IPS-18c (cell line): ENCODE results near the gene NOTCH2NLA.
A peak's percentile ranks its signal among the peaks of the same experiment; 100 is the strongest.
"Not testable (repeated sequence)": the region's sequence is repeated elsewhere in the genome, so short reads cannot be mapped to it uniquely, and the experiment has no call there.

Source experiments
- H3K4me3 ChIP-seq: 2 replicates; pipeline ENCODE4 v1.7.0; 2013; ENCODE audit warnings: low read depth, mild to moderate bottlenecking, low read length, moderate library complexity; ENCODE audit not compliant: insufficient read depth
- H3K9me3 ChIP-seq: one replicate; pipeline ENCODE4 v1.6.1; 2013; ENCODE audit warnings: mild to moderate bottlenecking, low read length, moderate library complexity; ENCODE audit not compliant: control insufficient read depth, insufficient read depth

The NOTCH2NLA gene

DNA sequence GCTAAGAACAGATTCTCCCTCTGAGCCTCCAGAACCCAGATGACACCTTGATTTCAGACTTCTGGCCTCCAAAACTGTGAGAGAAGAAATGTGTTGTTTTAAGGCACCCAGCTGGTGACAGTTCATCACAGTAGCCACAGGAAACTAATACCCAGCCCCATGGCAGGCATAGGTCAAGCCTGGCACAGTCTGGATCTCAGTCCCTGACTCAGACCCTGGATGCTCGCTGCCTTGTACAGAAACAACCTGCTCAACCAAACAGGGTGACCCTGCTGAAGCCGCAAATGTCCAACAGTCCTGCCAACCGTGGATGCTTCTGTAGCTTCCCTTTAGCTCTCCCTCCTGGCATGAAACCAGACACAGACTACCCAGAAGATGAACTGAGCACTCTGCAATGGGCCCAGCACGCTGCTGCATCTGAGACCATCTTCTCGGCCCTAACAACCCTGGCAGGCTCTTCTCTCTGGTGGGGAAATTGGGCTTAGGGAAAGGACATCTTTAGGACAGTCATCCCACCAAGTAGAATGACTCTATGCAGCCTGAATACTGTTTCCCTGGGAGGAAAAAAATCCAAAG lies 7.3 kb upstream of the NOTCH2NLA start:
- not testable (repeated sequence) for H3K9me3 ChIP-seq, H3K4me3 ChIP-seq

DNA sequence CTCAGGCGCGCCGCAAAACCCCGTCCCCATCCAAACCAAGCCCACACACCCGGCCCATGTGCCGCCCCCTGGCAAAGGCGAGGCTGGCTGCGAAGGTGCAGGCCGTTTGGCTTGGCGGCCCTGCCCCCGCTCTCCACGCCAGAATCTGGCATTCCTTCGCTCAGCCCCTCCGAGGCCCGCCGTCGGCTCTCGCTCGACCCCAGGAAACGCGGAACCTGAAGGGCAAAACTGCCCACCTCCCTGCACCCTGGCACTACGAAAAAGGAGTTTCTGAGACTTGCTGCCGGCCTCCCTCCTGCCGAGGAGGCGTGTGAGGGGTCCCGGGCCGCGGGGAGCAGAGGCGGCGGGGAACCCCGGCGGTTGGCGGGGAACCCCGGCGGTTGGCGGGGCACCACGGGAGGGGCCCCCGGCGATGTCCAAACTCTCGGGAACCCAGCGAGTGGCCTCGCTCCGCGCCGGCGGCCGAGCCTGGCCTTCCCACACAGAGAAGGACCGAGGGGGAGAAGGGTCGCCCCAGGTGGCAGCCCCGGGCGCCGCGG lies 608 bp downstream of the NOTCH2NLA start:
- not testable (repeated sequence) for H3K9me3 ChIP-seq
- H3K4me3 ChIP-seq = peak overlapping the region; percentile 57; the same call in 1 of the 2 replicates

DNA sequence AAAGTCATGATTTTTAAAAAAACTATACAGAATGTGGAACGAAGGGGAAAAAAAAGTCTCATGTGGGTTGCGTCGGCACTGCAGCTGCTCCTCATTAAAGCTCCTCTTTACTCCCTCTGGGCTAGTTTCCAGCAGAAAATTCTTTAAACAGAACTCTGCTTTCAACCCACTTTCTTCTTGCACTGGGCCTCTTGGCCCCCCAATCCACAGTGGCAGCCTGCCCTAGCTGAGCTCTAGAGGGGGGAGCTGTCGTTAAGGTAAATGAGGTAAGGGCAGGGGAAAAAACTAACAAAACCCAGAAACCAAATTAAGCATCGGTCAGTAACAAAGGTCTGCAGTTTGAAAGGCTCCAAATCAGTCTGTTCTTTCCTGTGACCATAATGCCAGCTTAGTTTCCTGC lies 54.3 kb downstream of the NOTCH2NLA start:
- not testable (repeated sequence) for H3K4me3 ChIP-seq

DNA sequence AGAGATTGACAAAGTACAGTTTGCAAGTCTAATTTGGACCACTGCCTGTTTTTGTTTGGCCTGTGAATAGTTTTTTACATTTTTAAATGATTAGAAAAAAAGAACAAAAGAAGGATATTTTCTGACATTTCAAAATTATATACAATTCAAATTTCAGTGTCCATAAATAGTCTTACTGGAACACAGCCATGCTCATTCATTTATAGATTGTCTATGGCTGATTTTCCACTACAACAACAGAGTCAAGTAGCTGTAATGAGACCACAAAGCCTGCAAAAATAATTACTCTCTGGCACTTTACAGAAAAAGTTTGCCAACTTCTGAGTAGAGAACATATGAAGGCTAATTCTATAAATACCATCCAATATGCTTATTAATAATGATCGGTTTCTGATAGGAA lies 61.1 kb downstream of the NOTCH2NLA start:
- H3K4me3 ChIP-seq, H3K9me3 ChIP-seq: not testable (repeated sequence)

More for the DNA sequence above, 54.3 kb downstream of the NOTCH2NLA start:
- H3K9me3 ChIP-seq = not testable (repeated sequence)

DNA sequence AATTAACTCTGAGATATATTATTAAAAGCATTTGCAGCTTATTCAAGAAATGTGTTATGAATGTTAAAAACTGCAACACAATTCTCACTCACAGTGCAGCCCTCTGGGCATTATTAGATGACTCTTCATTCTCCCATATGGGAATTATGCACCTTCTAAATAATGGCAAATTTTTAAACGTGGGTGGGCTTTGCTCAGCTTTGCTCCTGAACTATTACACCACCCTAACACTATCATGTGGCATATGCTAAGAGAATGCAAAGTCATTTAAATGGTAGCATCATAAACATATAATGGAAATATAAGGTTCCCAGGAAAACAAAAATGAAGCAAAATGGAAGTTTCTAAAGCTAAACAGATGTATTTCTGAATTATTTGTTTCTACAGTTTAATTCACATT lies 61.5 kb downstream of the NOTCH2NLA start:
- not testable (repeated sequence) for H3K9me3 ChIP-seq, H3K4me3 ChIP-seq

DNA sequence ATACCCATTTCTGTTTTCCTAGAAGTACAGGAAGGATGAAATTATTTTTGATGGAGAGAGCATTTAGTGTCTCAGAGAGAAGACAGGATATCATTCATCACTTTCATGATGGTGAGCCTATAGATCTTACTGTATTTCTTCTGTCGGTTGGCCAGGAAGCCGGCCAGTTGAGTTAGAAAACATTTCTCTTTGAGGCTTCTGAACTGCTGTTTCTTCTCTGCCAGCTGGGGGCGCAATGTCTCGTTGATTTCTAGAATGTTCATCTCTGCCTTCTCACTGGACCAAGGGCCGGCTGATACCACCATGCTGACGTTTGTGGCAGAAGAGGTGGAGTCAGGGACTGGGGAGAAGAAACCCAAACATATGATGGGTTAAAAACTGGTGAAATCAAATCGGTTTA lies 84.4 kb downstream of the NOTCH2NLA start, which contains the start of gene NBPF10:
TSS of gene NBPF10 (minus strand) at position 340 of the 400 bp plus-strand sequence. CDS start at position 305, 35 bp downstream.
- not testable (repeated sequence) for H3K4me3 ChIP-seq, H3K9me3 ChIP-seq
